Neural cell (in vitro differentiated cells): ENCODE results near the gene ADAMTS19. TPM values are rescaled to one million over a fixed set of nuclear protein-coding genes. Genes with fewer than 3 reads are reported as not detected.

Source experiments
- H2AFZ ChIP-seq: fragments of 200-600, 300-800 bp; sonication (generic), shearing (Covaris generic); 2 replicates; pipeline ENCODE4 v1.6.0; 2014; ENCODE audit warnings: low read depth, mild to moderate bottlenecking, antibody characterized with exemption, low read length, moderate library complexity
- H3F3A ChIP-seq: fragments of 200-600 bp; shearing (Covaris generic); 2 replicates; pipeline ENCODE4 v1.6.1; 2016; ENCODE audit warnings: mild to moderate bottlenecking, moderate library complexity, mixed read lengths, antibody characterized with exemption, low read length; ENCODE audit not compliant: insufficient read depth, poor library complexity, severe bottlenecking
- H3K27ac ChIP-seq: fragments of 200-600, 300-800 bp; sonication (generic), shearing (Covaris generic); 2 replicates; pipeline ENCODE4 v1.5.1; 2014; ENCODE audit warnings: mild to moderate bottlenecking, low read length, moderate library complexity
- H3K27me3 ChIP-seq: fragments of 300-800, 200-600 bp; sonication (generic), shearing (Covaris generic); 2 replicates; pipeline ENCODE4 v1.6.0; 2014; ENCODE audit warnings: mild to moderate bottlenecking, low read depth, low read length, moderate library complexity; ENCODE audit not compliant: insufficient read depth
- H3K36me3 ChIP-seq: fragments of 300-800, 200-600 bp; sonication (generic), shearing (Covaris generic); 2 replicates; pipeline ENCODE4 v1.5.1; 2014; ENCODE audit warnings: mild to moderate bottlenecking, antibody characterized with exemption, low read length, moderate library complexity; ENCODE audit not compliant: insufficient read depth
- H3K4me2 ChIP-seq: fragments of 300-800, 200-600 bp; sonication (generic), shearing (Covaris generic); 2 replicates; pipeline ENCODE4 v1.6.0; 2014; ENCODE audit warnings: mild to moderate bottlenecking, low read length
- H3K4me3 ChIP-seq: fragments of 300-800, 200-600 bp; sonication (generic), shearing (Covaris generic); 2 replicates; pipeline ENCODE4 v1.5.1; 2014; ENCODE audit warnings: mild to moderate bottlenecking, low read length, moderate library complexity
- H3K79me2 ChIP-seq: fragments of 200-600 bp; shearing (Covaris generic); replicated peaks from 2 replicates; pipeline ENCODE4 v1.6.0; 2014; ENCODE audit warnings: mild to moderate bottlenecking, low read length, moderate library complexity; ENCODE audit not compliant: insufficient read depth
- H3K9ac ChIP-seq: fragments of 300-800, 200-600 bp; sonication (generic), shearing (Covaris generic); 2 replicates; pipeline ENCODE4 v1.6.1; 2016; ENCODE audit warnings: mild to moderate bottlenecking, low read length, mixed read lengths
- H3K9me2 ChIP-seq: fragments of 200-600 bp; shearing (Covaris generic); 2 replicates; pipeline ENCODE4 v1.6.1; 2016; ENCODE audit warnings: mild to moderate bottlenecking, low read length, mixed read lengths; ENCODE audit not compliant: insufficient read depth
- H3K9me3 ChIP-seq: fragments of 200-600, 300-800 bp; sonication (generic), shearing (Covaris generic); 2 replicates; pipeline ENCODE4 v1.6.1; 2016; ENCODE audit warnings: mild to moderate bottlenecking, mixed run types, low read length, moderate library complexity, mixed read lengths
- H4K20me1 ChIP-seq: fragments of 200-600 bp; shearing (Covaris generic); 2 replicates; pipeline ENCODE4 v1.6.1; 2016; ENCODE audit warnings: mild to moderate bottlenecking, mixed run types; ENCODE audit not compliant: insufficient read depth
- EP300 ChIP-seq: fragments of 450-650 bp; conservative IDR thresholded peaks from 2 replicates; pipeline ENCODE4 v1.6.1; 2014; ENCODE audit warnings: antibody characterized with exemption, mild to moderate bottlenecking, moderate library complexity; ENCODE audit not compliant: poor library complexity, severe bottlenecking
- EZH2 ChIP-seq: fragments of 200-600, 300-800 bp; shearing (Covaris generic), sonication (generic); IDR thresholded peaks from 2 replicates; pipeline ENCODE4 v1.6.1; 2014; ENCODE audit warnings: antibody characterized with exemption, low read length, borderline replicate concordance, mild to moderate bottlenecking; ENCODE audit not compliant: insufficient read depth, poor library complexity, severe bottlenecking
- MXI1 ChIP-seq: fragments of 450-650 bp; conservative IDR thresholded peaks from 2 replicates; pipeline ENCODE4 v1.6.1; 2014; ENCODE audit warnings: antibody characterized with exemption, mild to moderate bottlenecking; ENCODE audit not compliant: poor library complexity, severe bottlenecking
- POLR2AphosphoS5 ChIP-seq: IDR thresholded peaks from 2 replicates; pipeline ENCODE4 v1.6.1; 2012
- RAD21 ChIP-seq: fragments of 450-650 bp; conservative IDR thresholded peaks from 2 replicates; pipeline ENCODE4 v1.6.1; 2014; ENCODE audit warnings: antibody characterized with exemption, mild to moderate bottlenecking, moderate library complexity
- SMC3 ChIP-seq: fragments of 450-650 bp; conservative IDR thresholded peaks from 2 replicates; pipeline ENCODE4 v1.6.1; 2014; ENCODE audit warnings: antibody characterized with exemption, mild to moderate bottlenecking, moderate library complexity; ENCODE audit not compliant: poor library complexity
- TAF1 ChIP-seq: IDR thresholded peaks from 2 replicates; pipeline ENCODE4 v1.6.1; 2012; ENCODE audit warnings: low read depth
- polyA plus RNA-seq: library from polyadenylated mRNA; depleted of rRNA; stranded (reverse); fragments of >200 nt; gene quantifications from 2 replicates; pipeline ENCODE4 v1.2.3, GENCODE V29; 2014
- TF ChIP-seq, protein P1 (sequence below): fragments of 450-650 bp; IDR thresholded peaks from 2 replicates; pipeline ENCODE4 v1.5.1; 2014; ENCODE audit warnings: antibody characterized with exemption, mild to moderate bottlenecking, moderate library complexity; ENCODE audit not compliant: poor library complexity, severe bottlenecking
- TF ChIP-seq, protein P2 (sequence below): IDR thresholded peaks from 2 replicates; pipeline ENCODE4 v1.6.1; 2012; ENCODE audit warnings: borderline replicate concordance

Gene ADAMTS19
- polyA plus RNA-seq, 1 donor from 2014 or later = 0.12 TPM

DNA sequence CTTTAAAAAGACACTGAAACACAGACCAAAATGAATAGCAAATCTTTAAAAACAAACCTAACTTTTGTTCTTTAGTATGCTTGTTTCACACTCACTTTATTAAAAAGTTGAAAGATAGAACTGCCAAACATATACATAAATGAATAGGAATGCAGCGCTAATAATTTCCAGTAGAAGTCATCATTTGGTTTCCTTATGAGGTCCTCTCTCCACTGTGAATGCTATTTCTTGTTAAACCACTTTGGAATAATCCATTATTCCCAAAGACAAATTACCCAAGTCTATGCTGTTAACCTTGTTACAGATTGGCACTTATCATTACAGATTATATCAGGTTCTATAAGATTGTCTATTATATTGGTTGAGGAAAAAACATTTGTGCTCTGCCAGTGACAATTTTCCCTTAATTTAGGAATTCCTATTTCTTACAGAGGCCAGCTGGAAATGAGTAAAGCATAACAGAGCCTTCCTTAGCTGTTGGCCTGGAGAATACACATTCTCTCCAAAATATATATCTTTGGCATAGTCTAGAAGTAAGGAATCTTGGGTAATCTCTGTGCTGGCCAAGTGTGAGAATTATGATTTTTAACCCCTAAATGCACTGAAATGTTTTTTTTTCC, 258.5 kb downstream of the ADAMTS19 start:
- Histone ChIP-seq H3K9ac (no peak overlapping the region), H3K4me2 (no peak overlapping the region), H3K9me2 (no peaks in the 10 kb centered on the region), H4K20me1 (no peaks in the 10 kb centered on the region), H3K79me2 (no peaks in the 10 kb centered on the region), H3K9me3 (no peaks in the 10 kb centered on the region), H3K27me3 (no peaks in the 10 kb centered on the region), H3K36me3 (no peaks in the 10 kb centered on the region), H2AFZ (no peak overlapping the region), H3K27ac (no peak overlapping the region), H3F3A (no peaks in the 10 kb centered on the region), H3K4me3 (no peak overlapping the region)
- no peak for TF ChIP-seq TAF1
- TF ChIP-seq EZH2 = no peak
- TF ChIP-seq, protein P1, sequence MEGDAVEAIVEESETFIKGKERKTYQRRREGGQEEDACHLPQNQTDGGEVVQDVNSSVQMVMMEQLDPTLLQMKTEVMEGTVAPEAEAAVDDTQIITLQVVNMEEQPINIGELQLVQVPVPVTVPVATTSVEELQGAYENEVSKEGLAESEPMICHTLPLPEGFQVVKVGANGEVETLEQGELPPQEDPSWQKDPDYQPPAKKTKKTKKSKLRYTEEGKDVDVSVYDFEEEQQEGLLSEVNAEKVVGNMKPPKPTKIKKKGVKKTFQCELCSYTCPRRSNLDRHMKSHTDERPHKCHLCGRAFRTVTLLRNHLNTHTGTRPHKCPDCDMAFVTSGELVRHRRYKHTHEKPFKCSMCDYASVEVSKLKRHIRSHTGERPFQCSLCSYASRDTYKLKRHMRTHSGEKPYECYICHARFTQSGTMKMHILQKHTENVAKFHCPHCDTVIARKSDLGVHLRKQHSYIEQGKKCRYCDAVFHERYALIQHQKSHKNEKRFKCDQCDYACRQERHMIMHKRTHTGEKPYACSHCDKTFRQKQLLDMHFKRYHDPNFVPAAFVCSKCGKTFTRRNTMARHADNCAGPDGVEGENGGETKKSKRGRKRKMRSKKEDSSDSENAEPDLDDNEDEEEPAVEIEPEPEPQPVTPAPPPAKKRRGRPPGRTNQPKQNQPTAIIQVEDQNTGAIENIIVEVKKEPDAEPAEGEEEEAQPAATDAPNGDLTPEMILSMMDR = no peak
- TF ChIP-seq POLR2AphosphoS5 = no peak
- TF ChIP-seq, protein P2, sequence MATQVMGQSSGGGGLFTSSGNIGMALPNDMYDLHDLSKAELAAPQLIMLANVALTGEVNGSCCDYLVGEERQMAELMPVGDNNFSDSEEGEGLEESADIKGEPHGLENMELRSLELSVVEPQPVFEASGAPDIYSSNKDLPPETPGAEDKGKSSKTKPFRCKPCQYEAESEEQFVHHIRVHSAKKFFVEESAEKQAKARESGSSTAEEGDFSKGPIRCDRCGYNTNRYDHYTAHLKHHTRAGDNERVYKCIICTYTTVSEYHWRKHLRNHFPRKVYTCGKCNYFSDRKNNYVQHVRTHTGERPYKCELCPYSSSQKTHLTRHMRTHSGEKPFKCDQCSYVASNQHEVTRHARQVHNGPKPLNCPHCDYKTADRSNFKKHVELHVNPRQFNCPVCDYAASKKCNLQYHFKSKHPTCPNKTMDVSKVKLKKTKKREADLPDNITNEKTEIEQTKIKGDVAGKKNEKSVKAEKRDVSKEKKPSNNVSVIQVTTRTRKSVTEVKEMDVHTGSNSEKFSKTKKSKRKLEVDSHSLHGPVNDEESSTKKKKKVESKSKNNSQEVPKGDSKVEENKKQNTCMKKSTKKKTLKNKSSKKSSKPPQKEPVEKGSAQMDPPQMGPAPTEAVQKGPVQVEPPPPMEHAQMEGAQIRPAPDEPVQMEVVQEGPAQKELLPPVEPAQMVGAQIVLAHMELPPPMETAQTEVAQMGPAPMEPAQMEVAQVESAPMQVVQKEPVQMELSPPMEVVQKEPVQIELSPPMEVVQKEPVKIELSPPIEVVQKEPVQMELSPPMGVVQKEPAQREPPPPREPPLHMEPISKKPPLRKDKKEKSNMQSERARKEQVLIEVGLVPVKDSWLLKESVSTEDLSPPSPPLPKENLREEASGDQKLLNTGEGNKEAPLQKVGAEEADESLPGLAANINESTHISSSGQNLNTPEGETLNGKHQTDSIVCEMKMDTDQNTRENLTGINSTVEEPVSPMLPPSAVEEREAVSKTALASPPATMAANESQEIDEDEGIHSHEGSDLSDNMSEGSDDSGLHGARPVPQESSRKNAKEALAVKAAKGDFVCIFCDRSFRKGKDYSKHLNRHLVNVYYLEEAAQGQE = no peak
- TF ChIP-seq SMC3 = no peak
- no peak for TF ChIP-seq EP300
- TF ChIP-seq MXI1 = no peak
- TF ChIP-seq RAD21 = no peak

DNA sequence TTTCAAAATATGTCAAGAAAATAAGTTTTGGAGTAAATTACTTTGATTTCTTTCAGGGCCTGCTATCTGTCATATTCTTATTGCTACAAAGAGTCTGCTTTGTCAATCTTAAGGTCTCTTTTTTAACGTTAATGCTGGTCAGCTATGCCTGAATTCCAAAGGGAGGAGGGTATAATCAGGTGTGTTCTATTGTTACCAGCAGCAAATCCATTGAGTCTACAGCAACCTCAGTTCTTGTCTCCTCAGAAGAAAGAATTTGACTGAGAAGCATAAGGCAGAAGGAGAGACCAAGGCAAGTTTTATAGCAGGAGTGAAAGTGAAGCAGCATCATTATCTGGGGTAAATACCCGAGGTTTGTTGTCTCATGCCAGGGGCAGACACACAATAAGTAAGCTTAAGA, 264.1 kb downstream of the ADAMTS19 start:
- no peak overlapping the region for H2AFZ ChIP-seq
- TF ChIP-seq POLR2AphosphoS5 (no peak), RAD21 (no peak), EP300 (no peak), MXI1 (no peak), TAF1 (no peak), SMC3 (no peak), EZH2 (no peak)
- TF ChIP-seq, protein P1 = no peak
- H3K9ac ChIP-seq = no peak overlapping the region
- H3K27me3 ChIP-seq = no peaks in the 10 kb centered on the region
- no peaks in the 10 kb centered on the region for H3K9me2 ChIP-seq
- H3K9me3 ChIP-seq = no peaks in the 10 kb centered on the region
- H4K20me1 ChIP-seq = no peaks in the 10 kb centered on the region
- no peaks in the 10 kb centered on the region for H3F3A ChIP-seq
- H3K36me3 ChIP-seq = no peaks in the 10 kb centered on the region
- no peak overlapping the region for H3K27ac ChIP-seq
- H3K79me2 ChIP-seq = no peaks in the 10 kb centered on the region
- no peak overlapping the region for H3K4me2 ChIP-seq
- no peak overlapping the region for H3K4me3 ChIP-seq
